NCI-H146 treated with DMSO at 0.1 percent for 48 hours (cell line): ENCODE results near the gene CAP1.
"Not testable (repeated sequence)": the region's sequence is repeated elsewhere in the genome, so short reads cannot be mapped to it uniquely, and the experiment has no call there.

ENCODE experiments used
- DNase-seq: peaks from one replicate; lab custom pipeline; 2025; ENCODE audit not compliant: unreplicated experiment; lab: John Stamatoyannopoulos, UW

CAP1 gene

GRCh38 chr1:40058097-40058452 lies 17.5 kb downstream of the CAP1 start:
- no peak for DNase-seq

GRCh38 chr1:40058453-40059337 lies 18.2 kb downstream of the CAP1 start:
- DNase-seq: no peak

GRCh38 chr1:40059338-40059959 lies 18.9 kb downstream of the CAP1 start:
- DNase-seq: peak; percentile 15

- no peak for DNase-seq
These were observed 19.6 kb downstream of the CAP1 start for GRCh38 chr1:40059960-40060750.

- DNase-seq: no peak
These were observed 24.4 kb downstream of the CAP1 start for GRCh38 chr1:40064797-40065499.

- DNase-seq: no peak
These were observed 26.5 kb downstream of the CAP1 start for GRCh38 chr1:40067023-40067422.

- DNase-seq: no peak
These were observed 27.3 kb downstream of the CAP1 start for GRCh38 chr1:40067851-40068250.

- DNase-seq: no peak
These were observed 31.6 kb downstream of the CAP1 start for GRCh38 chr1:40072142-40072541.

- DNase-seq: no peak
These were observed 32.5 kb downstream of the CAP1 start for GRCh38 chr1:40073062-40073461.

GRCh38 chr1:40075266-40075665 lies 34.7 kb downstream of the CAP1 start:
- no peak for DNase-seq

GRCh38 chr1:40076895-40077312 lies 36.4 kb downstream of the CAP1 start:
- DNase-seq: no peak

GRCh38 chr1:40078512-40079333 lies 38.2 kb downstream of the CAP1 start:
- peak; percentile 2 for DNase-seq

GRCh38 chr1:40079774-40080400 lies 39.4 kb downstream of the CAP1 start:
- no peak for DNase-seq

- no peak for DNase-seq
These were observed 41.3 kb downstream of the CAP1 start for GRCh38 chr1:40081871-40082270.

- DNase-seq: not testable (repeated sequence)
These were observed 44.2 kb downstream of the CAP1 start for GRCh38 chr1:40084750-40085149.

- DNase-seq: no peak
These were observed 50.3 kb downstream of the CAP1 start for GRCh38 chr1:40090652-40091355.

GRCh38 chr1:40092241-40092640 lies 51.7 kb downstream of the CAP1 start:
- no peak for DNase-seq

- DNase-seq: no peak
These were observed 52.4 kb downstream of the CAP1 start for GRCh38 chr1:40092706-40093639.
